ENCODE measurements around the gene CDKN1A.
"Not testable (repeated sequence)": the region's sequence is repeated elsewhere in the genome, so short reads cannot be mapped to it uniquely, and the experiment has no call there.

The CDKN1A gene

GRCh38 chr6:36649086-36649485, 29.4 kb upstream of the CDKN1A start:
- Mint-ChIP-seq H3K9me3 (no peaks in the 10 kb centered on the region), H3K36me3 (ENCODE audit: low read depth) (no peaks in the 10 kb centered on the region), H3K4me1 (no peaks in the 10 kb centered on the region), H3K4me3 (no peak overlapping the region), H3K27me3 (peaks cover under 1% of the 10 kb centered on the region), H3K27ac (no peak overlapping the region)
- ATAC-seq (no peak), DNase-seq (no peak)

- no peaks in the 10 kb centered on the region for H3K4me1 Mint-ChIP-seq
- H3K9me3 Mint-ChIP-seq: no peaks in the 10 kb centered on the region
- DNase-seq: no peak
- no peak overlapping the region for H3K27ac Mint-ChIP-seq
- H3K36me3 Mint-ChIP-seq (ENCODE audit: low read depth): no peaks in the 10 kb centered on the region
- H3K4me3 Mint-ChIP-seq: no peak overlapping the region
- ATAC-seq: no peak
- H3K27me3 Mint-ChIP-seq: peaks cover 4% of the 10 kb centered on the region
Observed at GRCh38 chr6:36649701-36650484, 28.6 kb upstream of the CDKN1A start.

- no peaks in the 10 kb centered on the region for H3K9me3 Mint-ChIP-seq
- H3K4me3 Mint-ChIP-seq: no peak overlapping the region
- no peaks in the 10 kb centered on the region for H3K36me3 Mint-ChIP-seq (ENCODE audit: low read depth)
- H3K4me1 Mint-ChIP-seq: no peaks in the 10 kb centered on the region
- peaks cover 5% of the 10 kb centered on the region for H3K27me3 Mint-ChIP-seq
- ATAC-seq (no peak), DNase-seq (no peak)
- no peak overlapping the region for H3K27ac Mint-ChIP-seq
Observed at GRCh38 chr6:36650848-36651478, 27.6 kb upstream of the CDKN1A start.

GRCh38 chr6:36651659-36652379, 26.7 kb upstream of the CDKN1A start:
- Mint-ChIP-seq H3K27me3 (peaks cover 8% of the 10 kb centered on the region), H3K4me1 (peaks cover 3% of the 10 kb centered on the region), H3K27ac (no peak overlapping the region), H3K4me3 (no peak overlapping the region), H3K36me3 (ENCODE audit: low read depth) (no peaks in the 10 kb centered on the region), H3K9me3 (no peaks in the 10 kb centered on the region)
- ATAC-seq: no peak
- no peak for DNase-seq

GRCh38 chr6:36654469-36654868, 24.0 kb upstream of the CDKN1A start:
- H3K9me3 Mint-ChIP-seq; ATAC-seq; H3K4me3 Mint-ChIP-seq; H3K36me3 Mint-ChIP-seq (ENCODE audit: low read depth); H3K4me1 Mint-ChIP-seq; DNase-seq; H3K27ac Mint-ChIP-seq: not testable (repeated sequence)
- peaks cover 22% of the 10 kb centered on the region for H3K27me3 Mint-ChIP-seq

- DNase-seq: no peak
- Mint-ChIP-seq H3K9me3 (no peaks in the 10 kb centered on the region), H3K27ac (no peak overlapping the region), H3K27me3 (peaks cover 27% of the 10 kb centered on the region), H3K4me1 (peaks cover 3% of the 10 kb centered on the region), H3K36me3 (ENCODE audit: low read depth) (no peaks in the 10 kb centered on the region), H3K4me3 (no peak overlapping the region)
- ATAC-seq: no peak
Observed at GRCh38 chr6:36655085-36655724, 23.3 kb upstream of the CDKN1A start.

GRCh38 chr6:36656441-36656840, 22.1 kb upstream of the CDKN1A start:
- H3K27me3 Mint-ChIP-seq: peaks cover 27% of the 10 kb centered on the region
- H3K4me1 Mint-ChIP-seq: peaks cover 3% of the 10 kb centered on the region
- ATAC-seq (no peak), DNase-seq (no peak)
- no peak overlapping the region for H3K27ac Mint-ChIP-seq
- H3K36me3 Mint-ChIP-seq (ENCODE audit: low read depth): no peaks in the 10 kb centered on the region
- no peak overlapping the region for H3K4me3 Mint-ChIP-seq
- no peaks in the 10 kb centered on the region for H3K9me3 Mint-ChIP-seq

- no peaks in the 10 kb centered on the region for H3K36me3 Mint-ChIP-seq (ENCODE audit: low read depth)
Observed at GRCh38 chr6:36657271-36657670, 21.2 kb upstream of the CDKN1A start.

GRCh38 chr6:36657942-36658544, 20.5 kb upstream of the CDKN1A start:
- DNase-seq: no peak
- Mint-ChIP-seq H3K27ac (no peak overlapping the region), H3K4me3 (no peak overlapping the region), H3K9me3 (no peaks in the 10 kb centered on the region), H3K27me3 (peaks cover 30% of the 10 kb centered on the region), H3K4me1 (peaks cover 12% of the 10 kb centered on the region), H3K36me3 (ENCODE audit: low read depth) (no peaks in the 10 kb centered on the region)
- ATAC-seq: no peak

More at GRCh38 chr6:36657271-36657670, 21.2 kb upstream of the CDKN1A start:
- no peak overlapping the region for H3K4me3 Mint-ChIP-seq
- no peaks in the 10 kb centered on the region for H3K9me3 Mint-ChIP-seq
- no peak for ATAC-seq
- H3K27me3 Mint-ChIP-seq: peaks cover 27% of the 10 kb centered on the region
- no peak overlapping the region for H3K27ac Mint-ChIP-seq
- H3K4me1 Mint-ChIP-seq: peaks cover 4% of the 10 kb centered on the region
- DNase-seq: no peak

GRCh38 chr6:36659271-36659670, 19.2 kb upstream of the CDKN1A start:
- Mint-ChIP-seq H3K4me3 (no peak overlapping the region), H3K27ac (no peak overlapping the region), H3K9me3 (no peaks in the 10 kb centered on the region)

GRCh38 chr6:36660771-36661471, 17.6 kb upstream of the CDKN1A start:
- H3K27ac Mint-ChIP-seq: no peak overlapping the region
- H3K4me3 Mint-ChIP-seq: no peak overlapping the region
- DNase-seq (no peak), ATAC-seq (no peak)
- peaks cover 28% of the 10 kb centered on the region for H3K27me3 Mint-ChIP-seq
- peaks cover 20% of the 10 kb centered on the region for H3K4me1 Mint-ChIP-seq
- no peaks in the 10 kb centered on the region for H3K9me3 Mint-ChIP-seq
- no peaks in the 10 kb centered on the region for H3K36me3 Mint-ChIP-seq (ENCODE audit: low read depth)

More at GRCh38 chr6:36659271-36659670, 19.2 kb upstream of the CDKN1A start:
- H3K27me3 Mint-ChIP-seq: peaks cover 31% of the 10 kb centered on the region
- DNase-seq (no peak), ATAC-seq (no peak)
- peaks cover 18% of the 10 kb centered on the region for H3K4me1 Mint-ChIP-seq
- no peaks in the 10 kb centered on the region for H3K36me3 Mint-ChIP-seq (ENCODE audit: low read depth)

- Mint-ChIP-seq H3K27ac (no peak overlapping the region), H3K9me3 (no peaks in the 10 kb centered on the region)
- no peak for ATAC-seq
Observed at GRCh38 chr6:36662380-36662779, 16.1 kb upstream of the CDKN1A start.

GRCh38 chr6:36662827-36663256, 15.7 kb upstream of the CDKN1A start:
- Mint-ChIP-seq H3K9me3 (no peaks in the 10 kb centered on the region), H3K27me3 (peaks cover 23% of the 10 kb centered on the region), H3K4me1 (peaks cover 17% of the 10 kb centered on the region), H3K27ac (no peak overlapping the region), H3K4me3 (no peak overlapping the region), H3K36me3 (ENCODE audit: low read depth) (no peaks in the 10 kb centered on the region)
- ATAC-seq (no peak), DNase-seq (no peak)

More at GRCh38 chr6:36662380-36662779, 16.1 kb upstream of the CDKN1A start:
- Mint-ChIP-seq H3K36me3 (ENCODE audit: low read depth) (no peaks in the 10 kb centered on the region), H3K27me3 (peaks cover 23% of the 10 kb centered on the region), H3K4me3 (no peak overlapping the region), H3K4me1 (peaks cover 17% of the 10 kb centered on the region)
- DNase-seq: no peak

Measured in activated naive CD8-positive, alpha-beta T cell treated with anti-CD3 and anti-CD28 coated beads, Interleukin-2, amount 50 U/mL, for 24 hours (primary cell).